ENCODE results near the gene ZCRB1. TPM values are rescaled to one million over a fixed set of nuclear protein-coding genes. Genes with fewer than 3 reads are reported as not detected.
A peak's percentile ranks its signal among the peaks of the same experiment; 100 is the strongest.
"Not testable (repeated sequence)": the region's sequence is repeated elsewhere in the genome, so short reads cannot be mapped to it uniquely, and the experiment has no call there.

ZCRB1 gene
- total RNA-seq, 1 donor from 2014 or later: 54.5 TPM

- Mint-ChIP-seq H3K27me3 (no peaks in the 10 kb centered on the region), H3K4me3 (ENCODE audit: low read depth) (no peak overlapping the region), H3K27ac (no peak overlapping the region), H3K36me3 (ENCODE audit: insufficient read depth) (peaks cover 9% of the 10 kb centered on the region), H3K4me1 (ENCODE audit: low read depth) (peaks cover 3% of the 10 kb centered on the region), H3K9me3 (ENCODE audit: low read depth) (no peaks in the 10 kb centered on the region)
- no peak for DNase-seq (ENCODE audit: low spot score, unreplicated experiment)
- TF ChIP-seq, protein P1, sequence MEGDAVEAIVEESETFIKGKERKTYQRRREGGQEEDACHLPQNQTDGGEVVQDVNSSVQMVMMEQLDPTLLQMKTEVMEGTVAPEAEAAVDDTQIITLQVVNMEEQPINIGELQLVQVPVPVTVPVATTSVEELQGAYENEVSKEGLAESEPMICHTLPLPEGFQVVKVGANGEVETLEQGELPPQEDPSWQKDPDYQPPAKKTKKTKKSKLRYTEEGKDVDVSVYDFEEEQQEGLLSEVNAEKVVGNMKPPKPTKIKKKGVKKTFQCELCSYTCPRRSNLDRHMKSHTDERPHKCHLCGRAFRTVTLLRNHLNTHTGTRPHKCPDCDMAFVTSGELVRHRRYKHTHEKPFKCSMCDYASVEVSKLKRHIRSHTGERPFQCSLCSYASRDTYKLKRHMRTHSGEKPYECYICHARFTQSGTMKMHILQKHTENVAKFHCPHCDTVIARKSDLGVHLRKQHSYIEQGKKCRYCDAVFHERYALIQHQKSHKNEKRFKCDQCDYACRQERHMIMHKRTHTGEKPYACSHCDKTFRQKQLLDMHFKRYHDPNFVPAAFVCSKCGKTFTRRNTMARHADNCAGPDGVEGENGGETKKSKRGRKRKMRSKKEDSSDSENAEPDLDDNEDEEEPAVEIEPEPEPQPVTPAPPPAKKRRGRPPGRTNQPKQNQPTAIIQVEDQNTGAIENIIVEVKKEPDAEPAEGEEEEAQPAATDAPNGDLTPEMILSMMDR (IDR thresholded peaks at IDR 0.05; ENCODE audit: unreplicated experiment): no peak
These were observed 38.8 kb upstream of the ZCRB1 start for GRCh38 chr12:42364692-42365091.

GRCh38 chr12:42362647-42363260 lies 36.9 kb upstream of the ZCRB1 start:
- Mint-ChIP-seq H3K4me3 (ENCODE audit: low read depth) (no peak overlapping the region), H3K4me1 (ENCODE audit: low read depth) (peaks cover 3% of the 10 kb centered on the region)

GRCh38 chr12:42361909-42362646 lies 36.2 kb upstream of the ZCRB1 start:
- Mint-ChIP-seq H3K4me1 (ENCODE audit: low read depth) (peaks cover 3% of the 10 kb centered on the region), H3K4me3 (ENCODE audit: low read depth) (no peak overlapping the region), H3K27ac (peak overlapping the region; percentile 47)

More at GRCh38 chr12:42362647-42363260, 36.9 kb upstream of the ZCRB1 start:
- no peak for DNase-seq (ENCODE audit: low spot score, unreplicated experiment)
- H3K27me3 Mint-ChIP-seq: no peaks in the 10 kb centered on the region
- no peak overlapping the region for H3K27ac Mint-ChIP-seq
- TF ChIP-seq, protein P1 (IDR thresholded peaks at IDR 0.05; ENCODE audit: unreplicated experiment): no peak
- no peaks in the 10 kb centered on the region for H3K9me3 Mint-ChIP-seq (ENCODE audit: low read depth)
- peaks cover 11% of the 10 kb centered on the region for H3K36me3 Mint-ChIP-seq (ENCODE audit: insufficient read depth)

DNA sequence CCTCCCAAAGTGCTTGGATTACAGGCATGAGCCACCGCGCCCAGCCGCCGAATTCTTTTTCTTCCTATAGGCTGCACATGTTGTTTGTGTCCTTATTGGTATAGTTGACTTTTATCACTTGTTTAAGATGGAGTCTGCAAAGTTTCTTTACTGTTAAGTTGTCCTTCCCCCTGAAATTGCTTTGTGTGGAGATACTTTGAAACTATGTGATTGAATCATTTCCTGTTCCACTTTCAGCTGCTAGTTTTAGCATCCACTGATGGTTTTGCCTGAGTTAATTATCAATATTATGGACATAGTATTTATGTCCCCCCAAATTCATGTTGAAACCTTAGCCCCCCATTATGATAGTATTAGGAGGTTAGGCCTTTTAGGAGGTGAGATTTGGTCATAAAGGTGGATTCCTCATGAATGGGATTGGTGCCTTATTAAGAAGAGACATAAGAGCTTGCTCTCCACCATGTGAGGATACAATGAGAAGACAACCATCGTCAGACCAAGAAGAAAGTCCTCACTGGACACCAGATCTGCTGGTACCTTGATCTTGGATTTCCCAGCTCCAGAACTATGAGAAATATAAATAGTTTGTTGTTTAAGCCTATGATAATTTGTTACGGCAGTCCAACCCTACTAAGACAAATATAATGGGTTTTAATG lies 35.0 kb upstream of the ZCRB1 start:
- Mint-ChIP-seq H3K4me3 (ENCODE audit: low read depth) (no peak overlapping the region), H3K9me3 (ENCODE audit: low read depth) (no peaks in the 10 kb centered on the region), H3K4me1 (ENCODE audit: low read depth) (no peaks in the 10 kb centered on the region), H3K27me3 (no peaks in the 10 kb centered on the region), H3K27ac (no peak overlapping the region), H3K36me3 (ENCODE audit: insufficient read depth) (peaks cover 11% of the 10 kb centered on the region)
- TF ChIP-seq, protein P1 (IDR thresholded peaks at IDR 0.05; ENCODE audit: unreplicated experiment): no peak
- no peak for DNase-seq (ENCODE audit: low spot score, unreplicated experiment)

More at GRCh38 chr12:42361909-42362646, 36.2 kb upstream of the ZCRB1 start:
- no peak for DNase-seq (ENCODE audit: low spot score, unreplicated experiment)
- TF ChIP-seq, protein P1 (IDR thresholded peaks at IDR 0.05; ENCODE audit: unreplicated experiment): no peak
- Mint-ChIP-seq H3K27me3 (no peaks in the 10 kb centered on the region), H3K36me3 (ENCODE audit: insufficient read depth) (peaks cover 11% of the 10 kb centered on the region), H3K9me3 (ENCODE audit: low read depth) (no peaks in the 10 kb centered on the region)

DNA sequence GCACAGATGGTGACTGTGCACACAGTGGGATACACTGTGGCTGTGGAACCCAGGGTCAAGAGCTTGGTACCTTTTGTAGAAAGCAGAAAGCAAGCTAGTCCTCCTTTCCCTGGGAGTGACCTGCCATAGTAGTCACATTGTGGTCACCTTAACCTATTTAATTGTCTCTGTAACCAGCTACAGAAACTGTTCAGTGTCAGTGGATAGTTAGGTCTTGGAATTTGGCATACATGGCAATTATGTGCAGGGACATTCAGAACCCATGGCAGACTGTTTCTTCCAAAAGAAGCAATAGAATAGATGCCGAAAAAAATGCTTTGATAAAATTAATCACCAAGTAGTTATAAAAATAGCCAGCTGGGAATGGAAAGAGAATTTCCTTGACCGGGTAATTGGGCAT lies 30.4 kb upstream of the ZCRB1 start:
- H3K4me3 Mint-ChIP-seq (ENCODE audit: low read depth): no peak overlapping the region

DNA sequence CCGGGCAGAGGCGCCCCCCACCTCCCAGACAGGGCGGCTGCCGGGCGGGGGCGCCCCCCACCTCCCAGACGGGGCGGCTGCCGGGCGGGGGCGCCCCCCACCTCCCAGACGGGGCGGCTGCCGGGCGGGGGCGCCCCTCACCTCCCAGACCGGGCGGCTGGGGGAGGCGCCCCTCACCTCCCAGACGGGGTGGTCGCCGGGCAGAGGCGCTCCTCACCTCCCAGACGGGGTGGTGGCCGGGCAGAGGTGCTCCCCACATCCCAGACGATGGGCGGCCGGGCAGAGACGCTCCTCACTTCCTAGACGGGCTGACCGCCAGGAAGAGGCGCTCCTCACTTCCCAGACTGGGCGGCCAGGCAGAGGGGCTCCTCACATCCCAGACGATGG lies 24.1 kb upstream of the ZCRB1 start:
- DNase-seq (ENCODE audit: low spot score, unreplicated experiment); H3K4me1 Mint-ChIP-seq (ENCODE audit: low read depth); H3K4me3 Mint-ChIP-seq (ENCODE audit: low read depth); H3K27me3 Mint-ChIP-seq; H3K27ac Mint-ChIP-seq; H3K9me3 Mint-ChIP-seq (ENCODE audit: low read depth): not testable (repeated sequence)
- H3K36me3 Mint-ChIP-seq (ENCODE audit: insufficient read depth): peaks cover 15% of the 10 kb centered on the region

More for the DNA sequence above, 30.4 kb upstream of the ZCRB1 start:
- no peak for DNase-seq (ENCODE audit: low spot score, unreplicated experiment)
- no peak overlapping the region for H3K27ac Mint-ChIP-seq
- TF ChIP-seq, protein P1 (IDR thresholded peaks at IDR 0.05; ENCODE audit: unreplicated experiment): no peak
- H3K9me3 Mint-ChIP-seq (ENCODE audit: low read depth): no peaks in the 10 kb centered on the region
- H3K36me3 Mint-ChIP-seq (ENCODE audit: insufficient read depth): peaks cover 10% of the 10 kb centered on the region
- no peaks in the 10 kb centered on the region for H3K27me3 Mint-ChIP-seq
- no peaks in the 10 kb centered on the region for H3K4me1 Mint-ChIP-seq (ENCODE audit: low read depth)

DNA sequence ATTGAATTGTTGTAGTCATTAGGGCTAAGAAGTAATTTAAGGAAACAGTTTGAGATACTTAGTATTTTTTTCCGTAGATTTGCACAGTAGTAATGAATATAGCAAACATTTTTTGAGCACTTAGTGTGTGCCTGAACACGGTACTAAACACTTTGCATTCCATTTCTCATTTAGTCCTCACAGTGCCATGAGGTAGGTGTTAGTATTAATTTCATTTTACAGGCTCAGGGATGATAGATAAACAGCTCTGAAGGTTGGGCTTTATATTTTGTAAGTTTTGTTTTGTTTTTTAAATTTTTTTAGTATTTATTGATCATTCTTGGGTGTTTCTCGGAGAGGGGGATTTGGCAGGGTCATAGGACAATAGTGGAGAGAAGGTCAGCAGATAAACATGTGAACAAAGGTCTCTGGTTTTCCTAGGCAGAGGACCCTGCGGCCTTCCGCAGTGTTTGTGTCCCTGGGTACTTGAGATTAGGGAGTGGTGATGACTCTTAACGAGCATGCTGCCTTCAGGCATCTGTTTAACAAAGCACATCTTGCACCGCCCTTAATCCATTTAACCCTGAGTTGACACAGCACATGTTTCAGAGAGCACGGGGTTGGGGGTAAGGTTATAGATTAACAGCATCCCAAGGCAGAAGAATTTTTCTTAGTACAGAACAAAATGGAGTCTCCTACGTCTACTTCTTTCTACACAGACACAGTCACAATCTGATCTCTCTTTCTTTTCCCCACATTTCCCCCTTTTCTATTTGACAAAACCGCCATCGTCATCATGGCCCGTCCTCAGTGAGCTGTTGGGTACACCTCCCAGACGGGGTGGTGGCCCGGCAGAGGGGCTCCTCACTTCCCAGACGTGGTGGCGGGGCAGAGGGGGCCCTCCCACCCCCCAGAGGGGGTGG lies 23.5 kb upstream of the ZCRB1 start:
- Mint-ChIP-seq H3K27ac (peak overlapping the region; percentile 62), H3K36me3 (ENCODE audit: insufficient read depth) (peaks cover 15% of the 10 kb centered on the region)
- H3K4me3 Mint-ChIP-seq (ENCODE audit: low read depth); DNase-seq (ENCODE audit: low spot score, unreplicated experiment); H3K9me3 Mint-ChIP-seq (ENCODE audit: low read depth); H3K4me1 Mint-ChIP-seq (ENCODE audit: low read depth); H3K27me3 Mint-ChIP-seq: not testable (repeated sequence)
